Measurements from ENCODE around the gene IREB2. TPM values are rescaled to one million over a fixed set of nuclear protein-coding genes. Genes with fewer than 3 reads are reported as not detected.

The IREB2 gene
- total RNA-seq, 1 donor from 2014 or later = 69.2 TPM

GRCh38 chr15:78424673-78425072 is 13.3 kb upstream of the IREB2 start:
- H3K4me1 ChIP-seq (ENCODE audit: insufficient read depth, low read length) = no peaks in the 10 kb centered on the region

DNA sequence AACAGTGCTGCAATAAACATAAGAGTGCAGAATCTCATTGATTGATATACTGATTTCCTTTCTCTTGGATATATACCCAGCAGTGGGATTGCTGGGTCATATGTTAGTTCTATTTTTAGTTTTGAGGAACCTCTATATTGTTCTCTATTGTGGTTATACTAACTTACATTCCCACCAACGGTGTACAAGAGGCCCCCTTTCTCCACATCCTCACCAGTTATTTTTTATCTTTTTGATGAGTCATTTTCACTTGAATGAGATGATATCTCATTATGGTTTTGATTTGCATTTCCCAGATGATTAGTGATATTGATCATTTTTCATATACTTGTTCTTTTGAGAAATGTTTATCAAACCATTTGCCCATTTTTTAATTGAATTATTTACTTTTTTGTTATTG is 12.4 kb upstream of the IREB2 start:
- Histone ChIP-seq H3K4me1 (ENCODE audit: insufficient read depth, low read length) (no peaks in the 10 kb centered on the region), H2AFZ (ENCODE audit: low read depth, low read length) (no peak overlapping the region), H3K27ac (ENCODE audit: low read depth, low read length) (no peak overlapping the region), H3K36me3 (ENCODE audit: insufficient read depth, low read length) (no peaks in the 10 kb centered on the region), H3K79me2 (ENCODE audit: insufficient read depth, low read length) (no peaks in the 10 kb centered on the region), H3K4me3 (ENCODE audit: insufficient read depth, low read depth, low read length) (no peak overlapping the region), H3K9me3 (ENCODE audit: insufficient read depth, low read depth, low read length) (no peaks in the 10 kb centered on the region), H3K9ac (ENCODE audit: low read length) (no peak overlapping the region), H3K4me2 (ENCODE audit: low read length) (no peak overlapping the region), H3K27me3 (ENCODE audit: insufficient read depth, low read length) (peaks cover 16% of the 10 kb centered on the region), H4K20me1 (ENCODE audit: insufficient read depth, low read length) (no peaks in the 10 kb centered on the region)
- DNase-seq (ENCODE audit: low read depth) (no peak), FAIRE-seq (no peak)
- TF ChIP-seq EZH2 (IDR thresholded peaks at IDR 0.05; ENCODE audit: insufficient read depth, low read length) = no peak
- no peak for TF ChIP-seq CTCF (IDR thresholded peaks at IDR 0.05; ENCODE audit: insufficient read depth, low read depth, low read length)
- H3K27ac Mint-ChIP-seq (ENCODE audit: unreplicated experiment) = no peak overlapping the region
- no peaks in the 10 kb centered on the region for H3K9me3 Mint-ChIP-seq (ENCODE audit: unreplicated experiment)
- H3K27me3 Mint-ChIP-seq (ENCODE audit: low read depth, unreplicated experiment) = peaks cover 9% of the 10 kb centered on the region
- H3K4me3 Mint-ChIP-seq (ENCODE audit: unreplicated experiment) = no peak overlapping the region
- H3K4me1 Mint-ChIP-seq (ENCODE audit: low read depth, unreplicated experiment) = no peaks in the 10 kb centered on the region
- H3K36me3 Mint-ChIP-seq (ENCODE audit: low read depth, unreplicated experiment) = no peaks in the 10 kb centered on the region

More at GRCh38 chr15:78424673-78425072, 13.3 kb upstream of the IREB2 start:
- H3K27me3 ChIP-seq (ENCODE audit: insufficient read depth, low read length) = peaks cover 13% of the 10 kb centered on the region
- H3K36me3 ChIP-seq (ENCODE audit: insufficient read depth, low read length) = no peaks in the 10 kb centered on the region
- no peak overlapping the region for H3K27ac ChIP-seq (ENCODE audit: low read depth, low read length)
- H2AFZ ChIP-seq (ENCODE audit: low read depth, low read length) = no peak overlapping the region
- Mint-ChIP-seq H3K9me3 (ENCODE audit: unreplicated experiment) (no peaks in the 10 kb centered on the region), H3K27me3 (ENCODE audit: low read depth, unreplicated experiment) (peaks cover 14% of the 10 kb centered on the region), H3K4me1 (ENCODE audit: low read depth, unreplicated experiment) (no peaks in the 10 kb centered on the region), H3K27ac (ENCODE audit: unreplicated experiment) (no peak overlapping the region), H3K4me3 (ENCODE audit: unreplicated experiment) (no peak overlapping the region), H3K36me3 (ENCODE audit: low read depth, unreplicated experiment) (no peaks in the 10 kb centered on the region)
- H4K20me1 ChIP-seq (ENCODE audit: insufficient read depth, low read length) = no peaks in the 10 kb centered on the region
- DNase-seq (ENCODE audit: low read depth) = no peak
- H3K9me3 ChIP-seq (ENCODE audit: insufficient read depth, low read depth, low read length) = no peaks in the 10 kb centered on the region
- no peak overlapping the region for H3K9ac ChIP-seq (ENCODE audit: low read length)
- no peak overlapping the region for H3K4me3 ChIP-seq (ENCODE audit: insufficient read depth, low read depth, low read length)
- H3K79me2 ChIP-seq (ENCODE audit: insufficient read depth, low read length) = no peaks in the 10 kb centered on the region
- FAIRE-seq = no peak
- no peak overlapping the region for H3K4me2 ChIP-seq (ENCODE audit: low read length)
- TF ChIP-seq CTCF (IDR thresholded peaks at IDR 0.05; ENCODE audit: insufficient read depth, low read depth, low read length) = no peak
- TF ChIP-seq EZH2 (IDR thresholded peaks at IDR 0.05; ENCODE audit: insufficient read depth, low read length) = no peak

- H2AFZ ChIP-seq (ENCODE audit: low read depth, low read length) = no peak overlapping the region
- no peaks in the 10 kb centered on the region for H4K20me1 ChIP-seq (ENCODE audit: insufficient read depth, low read length)
- H3K9me3 Mint-ChIP-seq (ENCODE audit: unreplicated experiment) = no peaks in the 10 kb centered on the region
- H3K4me1 Mint-ChIP-seq (ENCODE audit: low read depth, unreplicated experiment) = no peaks in the 10 kb centered on the region
- H3K36me3 Mint-ChIP-seq (ENCODE audit: low read depth, unreplicated experiment) = no peaks in the 10 kb centered on the region
- no peaks in the 10 kb centered on the region for H3K36me3 ChIP-seq (ENCODE audit: insufficient read depth, low read length)
- H3K4me3 ChIP-seq (ENCODE audit: insufficient read depth, low read depth, low read length) = no peak overlapping the region
- H3K4me3 Mint-ChIP-seq (ENCODE audit: unreplicated experiment) = no peak overlapping the region
- no peak overlapping the region for H3K27ac ChIP-seq (ENCODE audit: low read depth, low read length)
- no peaks in the 10 kb centered on the region for H3K79me2 ChIP-seq (ENCODE audit: insufficient read depth, low read length)
- H3K4me2 ChIP-seq (ENCODE audit: low read length) = no peak overlapping the region
- no peak overlapping the region for H3K27ac Mint-ChIP-seq (ENCODE audit: unreplicated experiment)
- no peaks in the 10 kb centered on the region for H3K4me1 ChIP-seq (ENCODE audit: insufficient read depth, low read length)
- no peaks in the 10 kb centered on the region for H3K9me3 ChIP-seq (ENCODE audit: insufficient read depth, low read depth, low read length)
- peaks cover 9% of the 10 kb centered on the region for H3K27me3 Mint-ChIP-seq (ENCODE audit: low read depth, unreplicated experiment)
- peaks cover 15% of the 10 kb centered on the region for H3K27me3 ChIP-seq (ENCODE audit: insufficient read depth, low read length)
- FAIRE-seq = no peak
- TF ChIP-seq EZH2 (IDR thresholded peaks at IDR 0.05; ENCODE audit: insufficient read depth, low read length) (no peak), CTCF (IDR thresholded peaks at IDR 0.05; ENCODE audit: insufficient read depth, low read depth, low read length) (no peak)
- DNase-seq (ENCODE audit: low read depth) = no peak
- H3K9ac ChIP-seq (ENCODE audit: low read length) = no peak overlapping the region
Observed at GRCh38 chr15:78426300-78426699, 11.7 kb upstream of the IREB2 start.

Measured in astrocyte (in vitro differentiated cells and primary cell).